HEK293T (cell line): ENCODE results near the gene SIMC1.

ENCODE experiments used
- CTCF ChIA-PET: fragments of 350-600 bp; formaldehyde crosslinking; extraction: SDS; loops from one replicate; lab custom pipeline; 2021; ENCODE audit warnings: antibody characterized with exemption, inconsistent platforms; lab: Yijun Ruan, JAX
- POLR2A ChIA-PET: fragments of 350-600 bp; formaldehyde crosslinking; extraction: SDS; loops from one replicate; lab custom pipeline; 2020; ENCODE audit warnings: antibody characterized with exemption, inconsistent platforms; lab: Yijun Ruan, JAX
- DNase-seq: peaks from one replicate; pipeline ENCODE4 v3.0.0; 2012; ENCODE audit warnings: mixed read lengths; ENCODE audit errors: extremely low spot score
- ARNT ChIP-seq: fragments of 450-650 bp; IDR thresholded peaks from 2 replicates; pipeline ENCODE4 v1.6.1; 2017; ENCODE audit warnings: mild to moderate bottlenecking
- BHLHE40 ChIP-seq: fragments of 450-650 bp; IDR thresholded peaks from 2 replicates; pipeline ENCODE4 v1.6.1; 2016; ENCODE audit warnings: mild to moderate bottlenecking, moderate library complexity, borderline replicate concordance
- CTBP1 ChIP-seq: fragments of 450-650 bp; IDR thresholded peaks from 2 replicates; pipeline ENCODE4 v1.6.1; 2016; ENCODE audit warnings: borderline replicate concordance
- ELF4 ChIP-seq: fragments of 450-650 bp; IDR thresholded peaks from 2 replicates; pipeline ENCODE4 v1.6.1; 2017; ENCODE audit warnings: antibody characterized with exemption
- FOXA1 ChIP-seq: fragments of 450-650 bp; IDR thresholded peaks from 2 replicates; pipeline ENCODE4 v1.6.1; 2016; ENCODE audit warnings: mild to moderate bottlenecking
- FOXK2 ChIP-seq: fragments of 450-650 bp; IDR thresholded peaks from 2 replicates; pipeline ENCODE4 v1.6.1; 2016; ENCODE audit warnings: mild to moderate bottlenecking
- FOXM1 ChIP-seq: fragments of 450-650 bp; IDR thresholded peaks from 2 replicates; pipeline ENCODE4 v1.6.1; 2017; ENCODE audit warnings: mild to moderate bottlenecking, borderline replicate concordance
- HDGF ChIP-seq: fragments of 450-650 bp; IDR thresholded peaks from 2 replicates; pipeline ENCODE4 v1.6.1; 2017; ENCODE audit warnings: antibody characterized with exemption, borderline replicate concordance
- L3MBTL2 ChIP-seq: fragments of 450-650 bp; conservative IDR thresholded peaks from 2 replicates; pipeline ENCODE4 v1.6.1; 2016; ENCODE audit warnings: mild to moderate bottlenecking
- LEF1 ChIP-seq: fragments of 450-650 bp; IDR thresholded peaks from 2 replicates; pipeline ENCODE4 v1.6.1; 2017; ENCODE audit warnings: mild to moderate bottlenecking, borderline replicate concordance
- NFRKB ChIP-seq: fragments of 450-650 bp; IDR thresholded peaks from 2 replicates; pipeline ENCODE4 v1.6.1; 2016; ENCODE audit warnings: mild to moderate bottlenecking, moderate library complexity
- PKNOX1 ChIP-seq: fragments of 450-650 bp; IDR thresholded peaks from 2 replicates; pipeline ENCODE4 v1.6.1; 2016
- SP1 ChIP-seq: fragments of 450-650 bp; IDR thresholded peaks from 2 replicates; pipeline ENCODE4 v1.6.1; 2017
- SUZ12 ChIP-seq: fragments of 450-650 bp; IDR thresholded peaks from 2 replicates; pipeline ENCODE4 v1.6.1; 2016; ENCODE audit warnings: mild to moderate bottlenecking
- TARDBP ChIP-seq: fragments of 450-650 bp; IDR thresholded peaks from 2 replicates; pipeline ENCODE4 v1.6.1; 2016
- ZNF384 ChIP-seq: fragments of 450-650 bp; IDR thresholded peaks from 2 replicates; pipeline ENCODE4 v1.6.1; 2016

The SIMC1 gene

GRCh38 chr5:176381423-176381822, 143.2 kb downstream of the SIMC1 start:
- ChIA-PET CTCF (no interaction called here), POLR2A (interaction anchor here (0.9 kb wide), 1 partner anchor 66 kb away, joined by 3 read pairs; the partner anchor contains the start of gene FAF2)
- DNase-seq, result no peak
- no peak for TF ChIP-seq ELF4
- TF ChIP-seq ARNT, result no peak
- no peak for TF ChIP-seq SP1

- no peak for TF ChIP-seq ELF4
- no peak for TF ChIP-seq CTBP1
- no peak for TF ChIP-seq NFRKB
- TF ChIP-seq L3MBTL2, result no peak
- TF ChIP-seq LEF1, result no peak
- DNase-seq, result no peak
- POLR2A ChIA-PET, result interaction anchor here (0.9 kb wide), 1 partner anchor 66 kb away, joined by 3 read pairs; the partner anchor contains the start of gene FAF2
- CTCF ChIA-PET, result no interaction called here
These were observed 143.8 kb downstream of the SIMC1 start for GRCh38 chr5:176381979-176382378.

- TF ChIP-seq FOXM1, result no peak
- no peak for TF ChIP-seq TARDBP
- no peak for TF ChIP-seq CTBP1
- TF ChIP-seq SP1, result no peak
- no peak for TF ChIP-seq PKNOX1
- TF ChIP-seq FOXK2, result no peak
- no peak for TF ChIP-seq HDGF
- DNase-seq, result no peak
- ChIA-PET POLR2A (no interaction called here), CTCF (no interaction called here)
These were observed 144.5 kb downstream of the SIMC1 start for GRCh38 chr5:176382721-176383120.

GRCh38 chr5:176383248-176383905, 145.2 kb downstream of the SIMC1 start:
- no peak for DNase-seq
- POLR2A ChIA-PET, result no interaction called here
- CTCF ChIA-PET, result no interaction called here
- no peak for TF ChIP-seq L3MBTL2
- TF ChIP-seq FOXM1, result no peak
- TF ChIP-seq LEF1, result no peak
- no peak for TF ChIP-seq PKNOX1

GRCh38 chr5:176383961-176384360, 145.7 kb downstream of the SIMC1 start:
- DNase-seq, result no peak
- TF ChIP-seq HDGF, result no peak
- no peak for TF ChIP-seq CTBP1
- no peak for TF ChIP-seq FOXM1
- no peak for TF ChIP-seq ARNT
- TF ChIP-seq LEF1, result no peak
- TF ChIP-seq PKNOX1, result no peak
- no peak for TF ChIP-seq SUZ12
- no peak for TF ChIP-seq ELF4
- TF ChIP-seq NFRKB, result no peak
- no peak for TF ChIP-seq FOXK2
- no peak for TF ChIP-seq SP1
- TF ChIP-seq BHLHE40, result no peak
- TF ChIP-seq ZNF384, result no peak
- TF ChIP-seq L3MBTL2, result no peak
- no peak for TF ChIP-seq TARDBP
- no peak for TF ChIP-seq FOXA1
- ChIA-PET POLR2A (no interaction called here), CTCF (no interaction called here)

- CTCF ChIA-PET, result interaction anchor here (0.5 kb wide), 1 partner anchor 45 kb away, joined by 3 read pairs; no protein-coding TSS in a partner anchor
- TF ChIP-seq CTBP1 (no peak), SUZ12 (no peak), FOXK2 (no peak), TARDBP (no peak), BHLHE40 (no peak), LEF1 (no peak), HDGF (no peak), NFRKB (no peak), FOXA1 (no peak), L3MBTL2 (no peak)
- no peak for DNase-seq
- POLR2A ChIA-PET, result interaction anchor here (0.6 kb wide), 1 partner anchor 654 kb away, joined by 3 read pairs; no protein-coding TSS in a partner anchor
These were observed 146.2 kb downstream of the SIMC1 start for GRCh38 chr5:176384366-176384930.
